CD4-positive, alpha-beta T cell treated with Interleukin-12 subunit alpha and Interleukin-12 subunit beta, for 1 hour (primary cell): ENCODE results near the gene PIM1.
"Not testable (repeated sequence)": the region's sequence is repeated elsewhere in the genome, so short reads cannot be mapped to it uniquely, and the experiment has no call there.

ENCODE experiments used
- DNase-seq: peaks from one replicate; pipeline ENCODE4 v3.0.0-alpha.2; 2020

The PIM1 gene

DNA sequence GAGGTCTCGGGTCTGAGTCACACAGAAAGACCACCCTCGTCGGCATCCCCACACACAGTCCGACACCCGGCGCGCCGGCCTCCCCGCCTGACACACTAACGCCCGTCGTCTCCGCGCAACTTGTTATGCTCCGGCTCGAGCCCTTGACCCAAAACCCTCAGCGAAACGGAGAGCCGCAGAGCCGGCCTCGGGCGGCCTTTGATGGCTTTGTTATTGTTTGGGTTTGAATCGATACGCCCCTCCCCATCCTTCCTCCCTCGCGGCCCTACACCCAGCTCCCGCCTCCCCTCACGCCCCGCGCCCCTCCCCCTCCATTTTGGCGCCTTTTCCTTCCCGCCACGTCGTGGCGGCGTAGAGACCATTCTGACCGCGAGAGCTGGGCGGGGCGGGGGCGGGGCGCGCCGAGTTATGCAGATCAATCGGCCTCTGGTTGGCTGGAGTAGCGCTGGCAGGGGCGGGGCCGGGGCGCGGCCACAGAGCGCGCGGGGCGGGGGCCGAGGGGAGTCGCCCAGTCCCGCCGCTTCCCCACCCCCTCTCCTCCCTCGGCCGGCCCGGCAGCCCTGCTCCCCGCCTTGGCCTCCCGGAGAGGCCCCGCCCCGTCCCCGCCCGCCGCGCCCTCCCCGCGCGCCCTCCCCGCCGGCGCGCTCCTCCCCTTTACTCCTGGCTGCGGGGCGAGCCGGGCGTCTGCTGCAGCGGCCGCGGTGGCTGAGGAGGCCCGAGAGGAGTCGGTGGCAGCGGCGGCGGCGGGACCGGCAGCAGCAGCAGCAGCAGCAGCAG lies at the start of gene PIM1:
TSS of gene PIM1 (plus strand) at position 657 of the 777 bp plus-strand sequence. CDS start 424 bp downstream, outside the sequence.
- peak; percentile 100 for DNase-seq

DNA sequence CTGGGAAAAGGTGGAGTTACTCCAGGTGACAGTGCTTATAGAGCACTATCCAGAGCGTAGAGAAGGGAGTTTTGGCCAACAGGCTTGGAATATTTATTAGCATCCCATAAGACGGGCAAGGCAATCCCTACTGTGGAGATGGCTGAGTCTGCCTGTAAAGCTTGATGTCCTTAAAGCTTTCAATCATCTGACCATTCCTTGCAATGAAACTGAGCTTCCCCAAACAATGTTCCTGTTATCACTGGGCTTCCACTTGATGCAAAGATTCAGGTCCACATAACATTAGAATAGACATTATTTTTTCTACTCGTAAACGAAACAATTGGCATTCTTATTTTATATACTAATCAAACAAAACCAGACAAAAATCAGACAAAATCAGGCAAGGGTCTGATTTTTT lies 48.4 kb upstream of the PIM1 start:
- DNase-seq, result no peak

DNA sequence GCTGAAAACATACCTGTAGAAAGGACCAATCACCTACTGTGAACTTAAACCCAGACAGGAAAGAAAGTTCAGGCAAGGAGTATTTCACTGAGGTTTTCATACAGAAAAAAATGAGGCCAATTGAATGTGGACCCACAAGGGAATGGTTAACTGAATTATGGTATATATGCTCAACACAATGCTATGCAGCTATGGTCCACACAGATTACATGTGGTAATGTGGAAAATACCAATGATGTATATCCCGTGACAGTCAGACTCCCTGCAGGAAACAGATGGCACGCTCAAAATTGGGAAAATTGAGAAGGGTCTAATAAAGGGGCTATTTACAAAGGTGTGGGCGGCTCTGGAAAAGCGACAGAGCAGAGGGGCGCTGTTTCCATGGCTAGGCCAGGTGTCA lies 47.1 kb upstream of the PIM1 start:
- DNase-seq, result no peak

DNA sequence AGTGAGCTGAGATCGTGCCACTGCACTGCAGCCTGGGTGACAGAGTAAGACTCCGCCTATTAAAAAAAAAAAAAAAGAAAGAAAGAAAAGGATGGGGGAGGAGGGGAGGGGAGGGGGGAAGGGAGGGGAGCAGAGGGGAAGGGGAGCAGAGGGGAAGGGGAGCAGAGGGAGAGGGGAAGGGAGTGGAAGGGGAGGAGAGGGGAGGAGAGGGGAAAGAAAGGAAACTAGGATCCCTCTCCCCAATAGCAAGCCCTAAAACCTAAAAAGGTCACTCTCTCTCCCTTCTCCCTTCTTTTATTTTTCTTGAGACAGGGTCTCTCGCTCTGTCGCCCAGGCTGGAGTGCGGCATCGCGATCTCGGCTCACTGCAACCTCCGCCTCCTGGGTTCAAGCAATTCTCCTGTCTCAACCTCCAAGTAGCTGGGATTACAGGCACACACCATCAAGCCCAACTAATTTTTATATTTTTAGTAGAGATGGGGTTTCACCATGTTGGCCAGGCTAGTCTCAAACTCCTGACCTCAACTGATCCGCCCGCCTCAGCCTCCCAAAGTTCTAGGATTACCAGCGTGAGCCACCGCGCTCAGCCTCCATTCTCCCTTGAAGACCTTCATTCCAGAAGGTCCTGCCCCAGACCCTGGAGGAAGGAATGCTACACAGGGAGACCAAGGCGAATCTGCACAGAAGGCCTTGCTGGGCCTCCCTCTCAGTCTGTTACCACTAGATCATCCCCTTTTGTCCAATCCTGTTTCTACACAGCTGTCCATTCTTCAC lies 45.8 kb upstream of the PIM1 start:
- DNase-seq, result no peak

DNA sequence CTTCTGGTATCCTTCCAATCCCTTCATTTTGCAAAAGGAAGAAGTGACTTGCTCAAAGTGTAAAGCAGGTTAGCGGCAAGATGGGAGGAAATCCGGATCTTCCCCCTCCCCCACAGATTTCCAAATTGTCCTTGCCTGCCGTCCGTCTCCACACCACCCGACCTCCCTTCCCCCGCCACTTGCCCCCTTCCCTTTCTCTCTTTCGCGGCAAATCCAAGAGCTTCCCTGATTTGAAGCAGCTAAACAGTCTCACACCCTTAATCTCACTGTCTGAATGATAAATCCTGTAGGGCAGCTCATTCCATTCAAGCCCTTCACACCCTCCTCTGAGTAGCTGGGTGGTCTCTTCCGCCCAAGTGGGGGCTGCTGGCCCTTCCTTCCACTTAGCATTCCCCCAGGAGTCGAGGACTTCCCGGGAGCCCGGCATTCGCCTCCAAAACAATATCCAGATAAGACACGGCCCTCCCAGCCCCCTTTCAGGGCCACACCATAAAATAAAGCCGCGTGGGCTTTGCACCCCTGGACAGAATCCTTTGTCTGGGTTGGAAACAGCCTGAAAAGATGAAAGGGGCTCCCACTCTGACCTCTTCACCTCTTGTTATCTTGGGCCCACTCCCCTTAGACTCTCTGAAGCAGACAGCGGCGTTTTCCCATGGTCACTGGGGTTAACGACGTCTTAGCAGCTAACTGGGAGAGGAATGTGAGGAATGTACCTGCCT lies 44.0 kb upstream of the PIM1 start:
- no peak for DNase-seq

DNA sequence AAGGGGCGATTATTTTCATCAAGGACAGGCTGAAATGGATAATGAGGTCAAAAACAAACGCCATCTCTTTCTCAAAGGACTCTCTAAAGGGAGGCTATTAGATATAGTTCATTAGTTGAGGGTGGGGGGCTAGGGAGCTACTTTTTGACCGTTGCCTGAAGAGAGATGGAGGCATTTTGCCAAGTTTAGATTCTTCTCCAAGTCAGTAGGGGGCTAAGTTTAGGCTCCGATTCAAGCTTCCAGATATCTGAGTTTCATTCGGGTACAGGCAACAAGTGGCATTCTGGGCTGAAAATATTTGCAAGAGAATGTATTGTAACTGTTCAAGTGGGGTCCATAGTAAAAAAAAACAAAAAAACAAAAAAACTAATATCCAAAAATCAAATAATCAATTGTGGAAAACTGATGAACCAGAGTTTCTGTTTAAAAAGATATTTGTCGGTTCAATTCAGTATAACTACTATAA lies 43.4 kb upstream of the PIM1 start:
- no peak for DNase-seq

DNA sequence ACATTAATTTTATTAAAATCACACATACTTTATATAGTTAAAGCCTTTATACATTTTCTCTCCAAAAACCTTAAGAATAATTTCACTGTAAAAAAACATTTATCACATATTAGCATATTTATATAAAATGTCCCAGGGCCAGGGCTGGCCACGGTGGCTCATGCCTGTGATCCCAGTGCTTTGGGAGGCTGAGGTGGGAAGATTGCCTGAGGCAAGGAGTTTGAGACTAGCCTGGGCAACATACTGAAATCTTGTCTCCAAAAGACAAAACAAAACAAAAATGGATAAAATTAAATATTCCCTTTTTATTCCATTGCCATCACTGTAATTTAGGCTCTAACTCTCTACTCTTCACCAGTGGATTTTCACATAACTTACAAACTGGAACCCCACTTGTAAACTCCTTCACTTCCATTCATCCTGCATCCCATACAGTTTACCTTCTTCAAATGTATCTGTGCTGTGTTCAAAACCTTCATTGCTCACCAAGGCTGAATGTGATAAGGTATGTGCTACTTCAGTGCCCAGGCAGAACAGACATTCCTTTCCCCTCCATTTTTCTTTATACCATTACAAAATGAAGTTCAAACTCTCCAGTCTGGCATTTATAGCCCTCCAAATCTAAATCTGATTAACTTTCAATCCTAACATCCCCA lies 42.9 kb upstream of the PIM1 start:
- DNase-seq, result no peak

DNA sequence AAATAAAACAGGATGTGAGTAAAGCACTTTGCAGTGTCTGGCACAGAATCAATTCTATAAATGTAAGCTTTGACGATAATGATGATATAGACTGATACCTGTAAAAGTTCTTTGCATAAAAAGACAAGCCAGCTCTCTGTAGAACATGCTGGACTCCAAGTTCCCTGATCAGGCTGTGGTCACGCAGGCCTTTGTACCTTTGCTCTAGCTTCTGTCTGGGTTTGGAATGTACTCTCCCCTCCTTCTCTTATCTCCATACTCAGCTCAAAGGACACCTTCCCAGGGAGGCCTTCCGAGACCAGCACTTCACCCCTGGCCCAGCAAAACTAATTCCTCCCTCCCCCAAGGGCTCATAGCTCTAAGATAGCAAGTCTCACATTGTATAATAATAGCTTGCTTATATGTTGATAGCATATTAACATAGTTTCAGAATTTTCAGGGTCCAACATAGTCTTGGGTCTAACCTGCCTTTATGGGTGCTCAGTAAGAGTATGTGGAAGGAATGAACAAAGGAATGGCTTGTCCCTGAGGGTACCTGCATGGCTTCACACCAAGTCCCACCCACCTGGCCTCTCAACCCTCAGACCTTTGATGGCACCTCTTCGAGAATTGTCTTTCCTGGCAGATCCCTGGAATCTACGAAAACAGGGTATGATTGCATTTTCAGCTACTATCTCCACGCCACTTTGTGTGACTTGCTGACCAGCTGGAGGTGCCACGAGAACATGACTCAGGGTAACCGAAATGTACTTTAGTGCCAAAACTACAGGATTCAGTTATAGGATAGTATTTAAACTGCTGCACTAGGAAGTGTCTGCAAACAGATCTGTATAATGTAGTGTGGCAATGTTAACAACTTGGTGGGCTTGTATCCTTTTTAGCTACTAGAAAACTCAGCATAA lies 41.7 kb upstream of the PIM1 start:
- no peak for DNase-seq

DNA sequence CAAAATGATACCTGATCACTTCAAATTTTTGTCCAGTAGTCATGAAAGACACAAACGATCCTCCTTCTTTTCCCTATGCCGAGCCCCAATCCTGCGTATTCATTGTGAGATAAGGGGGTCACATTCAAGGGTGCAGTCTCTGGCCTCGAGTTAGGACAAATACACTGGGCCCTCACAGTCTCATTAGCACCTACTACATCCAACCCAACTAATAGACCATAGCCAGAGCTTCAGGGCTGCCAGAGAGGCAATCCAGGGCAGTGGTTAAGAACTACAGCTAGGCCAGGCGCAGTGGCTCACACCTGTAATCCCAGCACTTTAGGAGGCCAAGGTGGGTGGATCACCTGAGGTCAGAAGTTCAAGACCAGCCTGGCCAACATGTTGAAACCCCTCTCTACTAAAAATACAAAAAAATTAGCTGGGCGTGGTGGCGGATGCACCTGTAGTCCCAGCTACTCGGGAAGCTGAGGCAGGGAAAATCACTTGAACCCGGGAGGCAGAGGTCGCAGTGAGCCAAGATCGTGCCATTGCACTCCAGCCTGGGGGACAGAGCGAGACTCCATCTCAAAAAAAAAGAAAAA lies 41.0 kb upstream of the PIM1 start:
- not testable (repeated sequence) for DNase-seq

DNA sequence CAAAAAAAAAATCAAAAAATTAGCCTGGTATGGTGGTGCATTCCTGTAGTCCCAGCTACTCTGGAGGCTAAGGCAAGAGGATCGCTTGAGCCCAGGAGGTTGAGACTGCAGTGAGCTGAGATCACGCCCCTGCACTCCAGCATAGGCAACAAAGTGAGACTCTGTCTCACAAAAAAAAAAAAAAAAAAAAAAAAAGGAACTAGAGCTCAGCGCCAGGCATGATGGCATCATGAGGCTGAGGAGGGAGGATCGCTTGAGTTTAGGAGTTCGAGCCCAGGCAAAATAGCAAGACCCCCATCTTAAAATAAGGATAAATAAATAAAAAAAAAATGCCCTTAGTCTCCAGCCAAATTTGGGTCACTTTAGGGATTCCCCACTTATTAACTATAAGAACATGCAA lies 40.4 kb upstream of the PIM1 start:
- no peak for DNase-seq

DNA sequence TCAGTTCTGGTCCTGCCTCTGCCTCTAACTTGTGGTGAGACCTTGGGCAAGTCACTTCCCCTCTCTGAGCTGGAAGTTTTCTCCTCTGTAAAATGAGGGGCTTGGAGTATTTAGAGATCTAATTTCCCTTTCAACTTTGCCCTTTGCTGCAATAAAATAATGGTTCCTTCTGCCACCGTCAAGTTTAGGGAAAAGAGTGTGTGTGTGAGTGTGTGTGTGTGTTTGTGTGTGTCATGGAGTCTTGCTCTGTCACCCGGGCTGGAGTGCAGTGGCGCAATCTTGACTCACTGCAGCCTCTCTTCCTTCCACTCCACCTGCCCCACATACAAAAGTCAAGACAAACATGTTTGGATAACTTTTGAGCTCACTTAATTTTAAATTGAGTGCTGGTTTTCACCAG lies 39.2 kb upstream of the PIM1 start:
- no peak for DNase-seq

DNA sequence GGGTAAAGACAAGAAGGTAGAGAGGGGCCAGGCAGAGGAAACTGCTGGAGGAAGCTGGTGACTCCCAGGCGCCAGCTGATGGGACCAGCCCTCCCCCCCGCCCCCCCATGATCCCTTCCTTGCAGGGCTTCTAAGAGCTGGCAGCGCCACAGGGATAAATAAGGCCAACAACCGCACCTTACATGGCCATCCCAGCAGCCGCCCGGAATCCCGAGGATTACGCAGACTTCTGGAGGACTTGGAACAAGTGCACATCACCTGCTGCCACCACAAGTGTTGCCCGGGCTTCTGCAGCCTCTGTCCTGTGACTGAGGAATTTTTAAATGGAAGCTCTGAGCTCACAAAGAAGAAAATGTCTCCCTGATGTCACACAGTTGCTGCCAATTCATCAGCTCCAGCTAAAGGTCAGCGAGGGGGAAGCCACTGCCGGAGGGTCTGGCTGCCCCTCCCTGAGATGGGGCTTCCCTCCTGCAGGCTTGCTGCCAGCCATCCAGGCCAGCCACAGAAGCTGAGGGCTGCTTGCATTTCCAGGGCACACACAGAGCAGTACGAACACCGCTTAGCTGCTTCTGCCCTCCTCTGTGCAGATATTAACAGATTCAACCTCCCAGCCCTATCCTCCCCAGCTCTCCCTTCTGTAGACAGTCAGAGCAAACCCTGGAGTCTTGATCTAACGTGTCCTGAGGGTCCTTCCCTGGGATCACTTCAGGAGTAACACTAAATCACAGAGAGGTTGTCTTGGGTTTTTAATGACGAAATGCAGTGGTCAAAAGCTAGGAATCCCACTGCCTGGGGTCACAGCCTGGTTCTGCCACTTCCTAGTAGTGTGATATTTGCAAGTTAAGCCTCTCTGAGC lies 38.6 kb upstream of the PIM1 start:
- DNase-seq, result no peak

DNA sequence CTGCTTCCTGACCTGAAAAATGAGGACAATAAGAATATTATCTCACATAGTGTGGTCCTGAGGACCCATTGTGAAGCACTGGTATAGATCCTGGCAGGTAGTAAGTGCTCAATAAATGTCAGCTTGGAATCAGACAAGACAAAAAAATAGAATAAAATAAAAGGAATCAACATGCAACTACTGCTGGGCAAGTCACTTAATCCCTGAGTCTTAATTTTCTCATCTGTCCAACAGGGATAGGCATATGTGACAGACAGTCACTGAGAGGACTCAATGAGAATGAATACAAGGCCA lies 38.0 kb upstream of the PIM1 start:
- no peak for DNase-seq

DNA sequence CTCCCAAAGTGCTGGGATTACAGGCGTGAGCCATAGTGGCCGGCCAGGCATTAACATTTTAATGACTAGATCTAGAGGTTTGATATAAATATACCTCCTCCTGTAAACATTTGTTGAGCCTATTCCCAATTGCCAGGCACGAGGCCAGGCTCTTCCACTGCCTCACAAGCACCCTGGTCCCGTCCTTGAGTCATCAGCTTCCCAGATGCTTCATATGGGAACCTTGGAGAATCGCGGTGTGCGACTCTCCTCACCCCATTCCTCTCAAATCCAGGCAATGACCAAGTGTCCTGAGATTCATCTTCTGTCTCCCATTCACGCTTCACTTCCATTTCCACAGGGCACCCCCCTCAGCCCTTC lies 35.9 kb upstream of the PIM1 start:
- DNase-seq, result no peak

DNA sequence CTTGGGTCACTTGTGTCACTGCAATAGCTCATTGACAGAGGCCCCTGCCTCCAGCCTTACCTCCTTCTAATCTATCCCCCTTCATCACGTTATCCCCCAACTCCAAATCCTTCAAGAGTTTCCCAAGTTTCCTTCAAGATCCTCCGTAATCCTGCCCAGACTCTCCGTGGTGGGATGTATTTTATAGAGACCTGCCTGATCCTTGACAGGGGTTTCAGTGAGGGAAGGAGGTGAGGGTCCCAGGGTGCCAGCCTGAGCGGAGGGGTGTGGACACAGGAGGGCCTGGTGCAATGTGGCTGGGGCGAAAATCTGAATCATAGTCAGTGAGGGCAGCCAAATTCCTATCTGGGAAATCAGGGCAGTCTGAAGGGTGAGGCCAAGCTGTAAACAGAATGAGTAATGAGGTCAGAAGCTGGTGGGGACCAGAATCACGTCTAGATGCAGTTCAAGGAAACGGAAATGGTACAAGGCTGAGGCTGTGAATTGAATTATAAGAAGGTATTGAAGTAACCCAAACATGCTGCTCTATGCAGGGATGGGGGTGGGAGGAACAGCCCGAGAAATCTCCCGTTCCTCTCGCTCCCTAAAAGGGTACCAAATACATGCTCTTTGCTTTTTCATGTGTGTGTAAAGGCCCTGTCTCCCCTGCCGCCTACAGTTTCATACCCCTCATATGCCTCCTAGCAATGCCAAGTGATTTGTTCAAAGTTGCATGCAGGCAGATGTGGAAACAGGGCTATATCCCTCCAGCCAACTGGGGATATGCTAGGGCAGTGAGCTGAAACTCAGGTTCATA lies 35.4 kb upstream of the PIM1 start:
- DNase-seq, result peak; percentile 57

DNA sequence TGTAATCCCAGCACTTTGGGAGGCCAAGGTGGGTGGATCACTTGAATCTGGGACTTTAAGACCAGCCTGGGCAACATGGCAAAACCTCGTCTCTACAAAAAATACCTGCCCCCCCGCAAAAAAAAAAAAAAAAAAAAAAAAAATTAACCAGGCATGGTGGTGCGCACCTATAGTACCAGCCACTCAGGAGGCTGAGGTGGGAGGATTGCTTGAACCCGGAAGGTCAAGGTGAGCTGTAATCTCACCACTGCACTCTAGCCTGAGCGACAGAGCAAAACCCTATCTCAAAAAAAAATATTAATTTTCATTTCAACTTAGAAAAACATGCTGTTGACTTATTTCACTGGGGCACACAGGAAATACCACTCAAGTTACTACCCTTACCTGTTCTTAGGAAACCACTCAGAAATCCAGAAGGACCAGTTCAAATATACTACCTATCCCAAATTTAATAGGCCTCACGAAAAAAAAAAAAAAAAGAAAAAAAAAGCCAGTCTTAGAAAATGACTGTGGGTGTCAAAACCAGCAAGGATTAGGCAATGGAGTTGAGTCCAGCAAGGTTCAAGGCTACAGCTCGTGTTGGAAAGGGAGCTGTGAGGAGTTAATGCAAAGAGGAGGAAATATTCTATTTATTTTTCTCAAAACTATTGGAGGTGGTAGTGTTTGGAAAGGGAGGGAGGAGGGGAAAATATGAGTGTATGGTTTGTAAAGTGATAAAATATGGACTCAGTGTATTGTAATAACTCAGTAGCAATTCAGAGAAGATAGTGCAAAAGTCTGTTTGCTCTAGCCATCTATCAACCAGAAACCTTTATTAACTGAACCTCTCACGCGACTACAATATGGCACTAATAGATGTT lies 33.9 kb upstream of the PIM1 start:
- no peak for DNase-seq

DNA sequence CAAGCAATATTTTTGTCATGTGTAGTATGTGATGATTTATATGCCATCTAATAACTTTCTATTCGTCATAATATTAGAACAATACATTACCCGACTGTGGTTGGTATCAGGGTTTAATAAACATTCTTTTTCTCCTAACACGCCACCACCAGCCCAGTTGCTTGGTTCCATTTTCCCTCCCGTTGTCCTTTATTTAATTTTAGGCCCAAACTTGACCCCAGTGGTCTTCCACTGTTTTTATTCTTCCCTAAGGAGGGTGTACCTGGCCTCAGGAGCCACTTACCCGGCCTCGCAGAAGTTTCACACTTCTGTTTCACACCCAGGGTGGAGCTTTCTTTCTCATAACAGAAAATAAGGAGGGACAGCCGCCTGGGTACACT lies 33.1 kb upstream of the PIM1 start:
- DNase-seq, result no peak

DNA sequence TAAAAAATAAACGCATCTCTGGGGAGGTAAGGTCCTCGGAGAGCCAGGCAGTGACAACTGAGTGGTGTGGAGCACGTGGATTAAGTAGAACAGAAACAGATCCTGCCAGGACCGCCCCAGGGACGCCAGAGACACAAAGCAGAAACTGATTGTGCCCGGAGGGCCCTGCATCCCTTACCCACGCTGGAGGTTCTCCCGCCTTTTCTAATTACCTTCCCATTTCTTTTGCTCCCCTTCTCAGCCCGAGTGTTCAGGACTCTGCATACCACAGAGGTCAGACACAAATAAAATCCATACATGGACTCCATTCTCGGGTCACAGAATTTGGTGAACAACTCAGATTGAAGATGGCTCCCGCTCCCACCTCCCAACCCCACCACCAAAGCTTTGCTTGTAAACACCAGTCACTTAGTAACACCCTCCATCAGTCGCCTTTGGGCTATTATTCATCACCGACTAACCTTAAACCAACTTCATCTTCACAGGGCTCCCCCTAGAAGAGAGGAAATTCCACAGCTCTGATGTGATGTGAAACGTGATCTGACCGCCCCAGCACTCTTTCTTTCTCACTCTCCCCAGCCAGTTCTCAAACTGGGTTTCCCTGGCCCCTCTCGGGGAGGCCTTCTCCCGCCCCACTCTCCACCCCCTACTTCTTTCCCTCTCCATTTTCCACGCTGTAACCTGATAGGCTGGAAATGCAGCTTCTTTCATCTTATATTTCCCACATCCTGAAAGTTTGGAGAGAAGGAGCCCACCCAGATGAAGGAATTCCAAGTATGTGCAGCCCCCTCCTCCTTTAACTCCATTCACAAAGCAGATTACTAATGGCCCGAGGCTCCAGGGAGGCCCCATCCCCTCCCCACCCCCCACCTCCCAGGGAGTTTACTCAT lies 32.5 kb upstream of the PIM1 start:
- DNase-seq, result peak; percentile 61
